GM12874 (cell line): Measurements from ENCODE around the gene HGS.

Experiments
- CTCF ChIP-seq: IDR thresholded peaks from 2 replicates; pipeline ENCODE4 v1.5.1; 2011; ENCODE audit warnings: low read depth, mild to moderate bottlenecking, control low read depth, low read length, moderate library complexity; ENCODE audit not compliant: insufficient read depth

The HGS gene

GRCh38 chr17:81711814-81712467 lies 28.1 kb downstream of the HGS start, which contains the start of gene SLC25A10:
SLC25A10 (plus strand) TSS chr17:81712284; CDS start chr17:81712427, 143 bp downstream.
- TF ChIP-seq CTCF: no peak

GRCh38 chr17:81712468-81713003 lies 28.7 kb downstream of the HGS start:
- TF ChIP-seq CTCF: no peak

- no peak for TF ChIP-seq CTCF
Observed at GRCh38 chr17:81713004-81713555, 29.3 kb downstream of the HGS start.

- TF ChIP-seq CTCF: no peak
Observed at GRCh38 chr17:81713556-81714411, 30.0 kb downstream of the HGS start.

GRCh38 chr17:81714412-81715106 lies 30.7 kb downstream of the HGS start:
- TF ChIP-seq CTCF: no peak

- no peak for TF ChIP-seq CTCF
Observed at GRCh38 chr17:81715107-81715871, 31.5 kb downstream of the HGS start.
